Mesendoderm (in vitro differentiated cells): Measurements from ENCODE around the gene WASHC1.
"Not testable (repeated sequence)": the region's sequence is repeated elsewhere in the genome, so short reads cannot be mapped to it uniquely, and the experiment has no call there.

Source experiments
- DNase-seq: peaks from one replicate; pipeline ENCODE4 v3.0.0; 2013
- H2AK5ac ChIP-seq: 2 replicates; pipeline ENCODE4 v1.6.1; 2013; ENCODE audit warnings: low read length, inconsistent platforms
- H2BK120ac ChIP-seq: 2 replicates; pipeline ENCODE4 v1.6.1; 2013; ENCODE audit warnings: low read depth, mild to moderate bottlenecking, low read length, moderate library complexity, mixed read lengths
- H2BK15ac ChIP-seq: replicated peaks from 2 replicates; pipeline ENCODE4 v1.6.1; 2013; ENCODE audit warnings: low read depth, mild to moderate bottlenecking, moderate library complexity
- H2BK5ac ChIP-seq: 2 replicates; pipeline ENCODE4 v1.6.1; 2013; ENCODE audit warnings: low read length, inconsistent platforms
- H3K18ac ChIP-seq: 2 replicates; pipeline ENCODE4 v1.6.1; 2013; ENCODE audit warnings: mild to moderate bottlenecking, low read length, mixed read lengths
- H3K23ac ChIP-seq: one replicate; pipeline ENCODE4 v1.6.1; 2013; ENCODE audit warnings: low read length
- H3K27ac ChIP-seq: 2 replicates; pipeline ENCODE4 v1.5.1; 2013; ENCODE audit warnings: low read depth, mild to moderate bottlenecking, inconsistent platforms, low read length, moderate library complexity
- H3K27me3 ChIP-seq: 2 replicates; pipeline ENCODE4 v1.6.1; 2013; ENCODE audit warnings: low read length, control low read depth, mild to moderate bottlenecking, inconsistent platforms; ENCODE audit not compliant: insufficient read depth, poor library complexity
- H3K36me3 ChIP-seq: 2 replicates; pipeline ENCODE4 v1.6.1; 2013; ENCODE audit warnings: low read length, inconsistent platforms; ENCODE audit not compliant: control insufficient read depth, insufficient read depth
- H3K4ac ChIP-seq: one replicate; pipeline ENCODE4 v1.6.1; 2013; ENCODE audit warnings: low read depth, mild to moderate bottlenecking, low read length, moderate library complexity
- H3K4me1 ChIP-seq: 2 replicates; pipeline ENCODE4 v1.6.1; 2013; ENCODE audit warnings: low read depth, low read length, inconsistent platforms; ENCODE audit not compliant: control insufficient read depth
- H3K4me2 ChIP-seq: 2 replicates; pipeline ENCODE4 v1.6.1; 2013; ENCODE audit warnings: low read length
- H3K4me3 ChIP-seq: 2 replicates; pipeline ENCODE4 v1.5.1; 2013; ENCODE audit warnings: mild to moderate bottlenecking, low read length
- H3K56ac ChIP-seq: one replicate; pipeline ENCODE4 v1.6.1; 2013; ENCODE audit warnings: low read length
- H3K79me1 ChIP-seq: 2 replicates; pipeline ENCODE4 v1.6.1; 2013; ENCODE audit warnings: low read length, inconsistent platforms
- H3K79me2 ChIP-seq: 2 replicates; pipeline ENCODE4 v1.6.1; 2013; ENCODE audit warnings: mild to moderate bottlenecking, low read length; ENCODE audit not compliant: control insufficient read depth, insufficient read depth
- H3K9ac ChIP-seq: 2 replicates; pipeline ENCODE4 v1.6.1; 2013; ENCODE audit warnings: low read length, inconsistent platforms
- H4K5ac ChIP-seq: one replicate; pipeline ENCODE4 v1.6.1; 2013; ENCODE audit warnings: low read length
- H4K8ac ChIP-seq: one replicate; pipeline ENCODE4 v1.6.1; 2013; ENCODE audit warnings: low read depth, mild to moderate bottlenecking, control low read depth, low read length, moderate library complexity
- WGBS: extraction: QIAGEN DNeasy Blood & Tissue Kit; methylation state at CpG from one replicate; pipeline ENCODE4 v1.1.7; 2013; ENCODE audit warnings: low lambda C conversion rate, missing lambda C conversion rate; ENCODE audit not compliant: insufficient coverage; ENCODE audit errors: extremely low coverage; 5-methylcytosine and 5-hydroxymethylcytosine counted together

WASHC1 gene

GRCh38 chr9:45180-45878 lies 16.1 kb upstream of the WASHC1 start:
- H4K5ac ChIP-seq, H2BK5ac ChIP-seq, H2BK15ac ChIP-seq, H2BK120ac ChIP-seq, H3K36me3 ChIP-seq, H3K18ac ChIP-seq, DNase-seq, H3K56ac ChIP-seq, H3K9ac ChIP-seq, H3K79me1 ChIP-seq, H3K4ac ChIP-seq, H4K8ac ChIP-seq, H3K27me3 ChIP-seq, H3K23ac ChIP-seq, H3K4me1 ChIP-seq, H2AK5ac ChIP-seq, H3K79me2 ChIP-seq, H3K4me2 ChIP-seq, H3K4me3 ChIP-seq, H3K27ac ChIP-seq: not testable (repeated sequence)
- no CpG with 5 or more reads among the region's 16 CpGs for WGBS

GRCh38 chr9:44416-44815 lies 15.2 kb upstream of the WASHC1 start:
- H4K5ac ChIP-seq, H2BK5ac ChIP-seq, H3K23ac ChIP-seq, H3K4me1 ChIP-seq, H3K79me2 ChIP-seq, H3K4me2 ChIP-seq, H3K18ac ChIP-seq, H2BK120ac ChIP-seq, H3K79me1 ChIP-seq, DNase-seq, H3K9ac ChIP-seq, H3K27ac ChIP-seq, H4K8ac ChIP-seq, H3K56ac ChIP-seq, H3K36me3 ChIP-seq, H2AK5ac ChIP-seq, H2BK15ac ChIP-seq, H3K27me3 ChIP-seq, H3K4ac ChIP-seq, H3K4me3 ChIP-seq: not testable (repeated sequence)
- WGBS = no CpG with 5 or more reads among the region's 3 CpGs

- not testable (repeated sequence) for H3K9ac ChIP-seq, H3K79me1 ChIP-seq, H3K79me2 ChIP-seq, H2AK5ac ChIP-seq, H3K18ac ChIP-seq, H3K27ac ChIP-seq, H3K56ac ChIP-seq, H2BK5ac ChIP-seq, H4K5ac ChIP-seq, H3K23ac ChIP-seq, H3K4me3 ChIP-seq, H3K36me3 ChIP-seq, H2BK120ac ChIP-seq, DNase-seq, H4K8ac ChIP-seq, H3K27me3 ChIP-seq, H3K4me1 ChIP-seq, H3K4ac ChIP-seq, H3K4me2 ChIP-seq, H2BK15ac ChIP-seq
- no CpG with 5 or more reads among the region's 3 CpGs for WGBS
Measured at GRCh38 chr9:43636-44035, 14.4 kb upstream of the WASHC1 start.

GRCh38 chr9:43116-43515 lies 13.9 kb upstream of the WASHC1 start:
- not testable (repeated sequence) for H3K18ac ChIP-seq, H3K4me3 ChIP-seq, H3K9ac ChIP-seq, H3K56ac ChIP-seq, H2BK5ac ChIP-seq, H2AK5ac ChIP-seq, H3K4ac ChIP-seq, H3K36me3 ChIP-seq, H4K5ac ChIP-seq, DNase-seq, H3K27me3 ChIP-seq, H3K4me1 ChIP-seq, H4K8ac ChIP-seq, H3K23ac ChIP-seq, H3K79me1 ChIP-seq, H3K79me2 ChIP-seq, H2BK120ac ChIP-seq, H2BK15ac ChIP-seq, H3K27ac ChIP-seq, H3K4me2 ChIP-seq
- no CpG with 5 or more reads among the region's 3 CpGs for WGBS

- H3K79me1 ChIP-seq, H3K18ac ChIP-seq, H4K5ac ChIP-seq, H3K4me2 ChIP-seq, H3K4me3 ChIP-seq, H2BK120ac ChIP-seq, H2AK5ac ChIP-seq, H3K36me3 ChIP-seq, H3K27me3 ChIP-seq, H2BK15ac ChIP-seq, H3K27ac ChIP-seq, H2BK5ac ChIP-seq, H3K23ac ChIP-seq, DNase-seq, H3K9ac ChIP-seq, H4K8ac ChIP-seq, H3K4ac ChIP-seq, H3K56ac ChIP-seq, H3K79me2 ChIP-seq, H3K4me1 ChIP-seq: not testable (repeated sequence)
- no CpG with 5 or more reads among the region's 2 CpGs for WGBS
Measured at GRCh38 chr9:41819-42218, 12.6 kb upstream of the WASHC1 start.

GRCh38 chr9:41261-41676 lies 12.0 kb upstream of the WASHC1 start:
- not testable (repeated sequence) for DNase-seq, H3K56ac ChIP-seq, H3K36me3 ChIP-seq, H3K79me1 ChIP-seq, H2AK5ac ChIP-seq, H3K18ac ChIP-seq, H3K4me1 ChIP-seq, H4K5ac ChIP-seq, H3K23ac ChIP-seq, H2BK15ac ChIP-seq, H2BK5ac ChIP-seq, H3K4ac ChIP-seq, H4K8ac ChIP-seq, H3K4me2 ChIP-seq, H3K79me2 ChIP-seq, H3K27me3 ChIP-seq, H3K4me3 ChIP-seq, H3K9ac ChIP-seq, H2BK120ac ChIP-seq, H3K27ac ChIP-seq
- WGBS = no CpG with 5 or more reads among the region's 9 CpGs
